HG02759 (cell line): ENCODE data around the gene DDX17.

Source experiments
- ATAC-seq: cut with Tn5 transposase; IDR thresholded peaks from one replicate; pipeline ENCODE4 v1.9.1; 2021; ENCODE audit warnings: mild to moderate bottlenecking, moderate library complexity; ENCODE audit not compliant: unreplicated experiment

The DDX17 gene

GRCh38 chr22:38467904-38468442 is 38.1 kb downstream of the DDX17 start, which contains the start of gene KDELR3:
TSS of gene KDELR3 (plus strand) at chr22:38468096. CDS start at chr22:38468234, 138 bp downstream.
- ATAC-seq: no peak

GRCh38 chr22:38467438-38467903 is 38.6 kb downstream of the DDX17 start:
- no peak for ATAC-seq

- no peak for ATAC-seq
Measured at GRCh38 chr22:38465673-38466490, 40.2 kb downstream of the DDX17 start.

- ATAC-seq: no peak
Measured at GRCh38 chr22:38464992-38465672, 41.0 kb downstream of the DDX17 start.

- ATAC-seq: no peak
Measured at GRCh38 chr22:38462960-38463784, 42.9 kb downstream of the DDX17 start.

GRCh38 chr22:38461414-38462081 is 44.6 kb downstream of the DDX17 start:
- no peak for ATAC-seq

GRCh38 chr22:38461057-38461413 is 45.1 kb downstream of the DDX17 start:
- ATAC-seq: no peak

- ATAC-seq: no peak
Measured at GRCh38 chr22:38460426-38460840, 45.7 kb downstream of the DDX17 start.

GRCh38 chr22:38456841-38457699 is 49.0 kb downstream of the DDX17 start:
- ATAC-seq: no peak

- no peak for ATAC-seq
Measured at GRCh38 chr22:38456272-38456835, 49.8 kb downstream of the DDX17 start.

GRCh38 chr22:38455530-38456271 is 50.4 kb downstream of the DDX17 start:
- ATAC-seq: no peak

GRCh38 chr22:38455076-38455529 is 51.0 kb downstream of the DDX17 start, which contains the start of gene KCNJ4:
TSS of gene KCNJ4 (minus strand) at chr22:38455199. CDS start at chr22:38428132, 27,067 bp downstream.
- ATAC-seq: no peak

- no peak for ATAC-seq
Measured at GRCh38 chr22:38454353-38455075, 51.6 kb downstream of the DDX17 start.

- no peak for ATAC-seq
Measured at GRCh38 chr22:38453996-38454352, 52.1 kb downstream of the DDX17 start.

GRCh38 chr22:38453066-38453672 is 52.9 kb downstream of the DDX17 start:
- no peak for ATAC-seq

- ATAC-seq: no peak
Measured at GRCh38 chr22:38452373-38453065, 53.6 kb downstream of the DDX17 start.

- ATAC-seq: no peak
Measured at GRCh38 chr22:38451864-38452263, 54.2 kb downstream of the DDX17 start.
